ENCODE measurements around the gene PPP2R5E.
A peak's percentile ranks its signal among the peaks of the same experiment; 100 is the strongest.

GRCh38 chr14:63438065-63438757, 105.0 kb downstream of the PPP2R5E start:
- TF ChIP-seq CTCF (conservative IDR thresholded peaks at IDR 0.05 in 1 of 2, IDR thresholded peaks at IDR 0.05 in 1 of 2; ENCODE audit: extremely low read depth in 1 of 2, insufficient read depth in 1 of 2, low read depth in 1 of 2, low read length in 2 of 2) (peak in 1 of 2 donors; percentile 18), EZH2 (IDR thresholded peaks at IDR 0.05; ENCODE audit: borderline replicate concordance, low read length) (no peak)
